ENCODE results near the gene CD99L2. TPM values are rescaled to one million over a fixed set of nuclear protein-coding genes. Genes with fewer than 3 reads are reported as not detected.

Gene CD99L2
- total and polyA plus RNA-seq, 2 of the 8 experiments (the other 6 are each of a cell fraction or from before 2014, with no cell fraction given), result 8.0 to 8.5 TPM

DNA sequence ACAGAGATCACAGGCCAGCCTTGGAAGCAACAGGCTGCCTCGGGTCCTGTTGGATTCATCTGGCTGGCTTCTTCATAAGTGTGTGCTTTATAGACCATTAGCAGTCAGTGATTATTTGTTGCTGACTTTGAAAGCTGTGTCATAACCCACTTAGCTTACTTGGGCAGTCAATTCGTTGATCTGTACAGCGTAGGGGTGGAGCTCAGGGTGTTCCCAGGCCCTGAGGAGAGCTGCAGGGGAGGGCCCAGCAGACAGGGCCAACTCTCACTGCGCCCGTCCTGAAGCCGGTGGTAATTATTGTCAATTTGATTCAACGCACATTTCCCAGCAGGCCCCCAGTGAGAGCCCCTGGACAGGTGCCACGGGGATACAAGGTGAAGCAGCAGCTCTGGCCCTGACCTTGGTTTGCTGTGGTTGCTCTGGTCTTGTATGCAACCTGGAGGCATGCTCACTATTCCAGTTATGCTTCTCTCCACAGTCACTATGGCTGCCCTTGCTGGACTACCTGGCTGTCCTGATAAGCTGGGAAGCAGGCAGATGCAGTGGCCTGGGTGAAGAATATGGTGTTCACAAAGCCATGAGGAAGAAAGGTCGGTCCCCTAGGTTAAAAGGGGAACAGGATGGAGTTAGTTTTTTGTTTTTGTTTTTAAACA lies 44.6 kb upstream of the CD99L2 start:
- WGBS, 2 experiments (ENCODE audit: extremely low coverage in 1 of 2, insufficient coverage in 1 of 2, insufficient read length in 1 of 2, insufficient replicate concordance in 2 of 2, low coverage in 1 of 2, low lambda C conversion rate in 2 of 2, missing lambda C conversion rate in 1 of 2), result 93% methylated on average over 4 of the region's 9 CpGs; no CpG with 5 or more reads in 1 of the 2 experiments
- FAIRE-seq, result no peak
- TF ChIP-seq E2F6 (IDR thresholded peaks at IDR 0.05), result no peak
- no peak for TF ChIP-seq SP4 (IDR thresholded peaks at IDR 0.05; ENCODE audit: low read length)
- no peak for TF ChIP-seq KDM5A (IDR thresholded peaks at IDR 0.05; ENCODE audit: low read length)

More for the DNA sequence above, 44.6 kb upstream of the CD99L2 start:
- H4K5ac ChIP-seq (ENCODE audit: insufficient read length, low read depth, low read length), result no peak overlapping the region
- no peak overlapping the region for H4K8ac ChIP-seq (ENCODE audit: extremely low read depth, insufficient read depth, low read length)
- no peak overlapping the region for H2AK5ac ChIP-seq (ENCODE audit: low read depth, low read length)
- no peaks in the 10 kb centered on the region for H3K23me2 ChIP-seq (ENCODE audit: low read depth, low read length)
- POLR2A ChIA-PET (ENCODE audit: partially characterized antibody), result interaction anchor here (2.2 kb wide), 1 partner anchor 9 kb away, joined by 7 read pairs; no protein-coding TSS in a partner anchor
- H3K4me2 ChIP-seq (ENCODE audit: insufficient read depth in 1 of 2, low read depth in 2 of 2, low read length in 2 of 2), result no peak overlapping the region
- no peak overlapping the region for H3K4ac ChIP-seq (replicated peaks; ENCODE audit: insufficient read length, low read depth, low read length)
- DNase-seq (ENCODE audit: low read depth in 1 of 2, low spot score in 2 of 2), result no peak
- H2BK20ac ChIP-seq (ENCODE audit: low read length), result no peak overlapping the region
- H3K4me3 ChIP-seq (ENCODE audit: extremely low read depth in 1 of 4, insufficient read depth in 2 of 4, low read depth in 3 of 4, low read length in 4 of 4), result no peak overlapping the region
- no peak overlapping the region for H3K56ac ChIP-seq (replicated peaks; ENCODE audit: insufficient read length, low read depth, low read length)
- no peaks in the 10 kb centered on the region for H3K9me3 ChIP-seq (ENCODE audit: insufficient read depth in 2 of 2, low read depth in 1 of 2, low read length in 1 of 2)
- CTCF ChIA-PET (ENCODE audit: partially characterized antibody), result interaction anchor here (0.7 to 1.6 kb wide), 3 partner anchors 11 to 55 kb away, joined by 3 read pairs; no protein-coding TSS in a partner anchor
- no peak overlapping the region for H3K23ac ChIP-seq (ENCODE audit: insufficient read length)
- no peak overlapping the region for H2BK12ac ChIP-seq (ENCODE audit: low read depth, low read length)
- no peak overlapping the region for H2BK120ac ChIP-seq (replicated peaks; ENCODE audit: low read depth, low read length)
- no peak overlapping the region for H3K9ac ChIP-seq (replicated peaks in 1 of 4; ENCODE audit: extremely low read depth in 1 of 4, low read depth in 3 of 4, low read length in 3 of 4)
- no peaks in the 10 kb centered on the region for H3K79me2 ChIP-seq (ENCODE audit: control insufficient read depth in 1 of 2, insufficient read depth in 2 of 2, low read length in 2 of 2)
- no peak overlapping the region for H2BK5ac ChIP-seq (ENCODE audit: low read depth, low read length)
- no peak overlapping the region for H2AFZ ChIP-seq (ENCODE audit: low read length)
- H3K79me1 ChIP-seq (ENCODE audit: low read depth, low read length), result no peaks in the 10 kb centered on the region
- no peak overlapping the region for H3K14ac ChIP-seq (ENCODE audit: insufficient read length)
- H3K4me1 ChIP-seq (replicated peaks in 1 of 4; ENCODE audit: control insufficient read depth in 3 of 4, insufficient read depth in 4 of 4, low read length in 3 of 4), result peaks cover 0 to 5% (median 0%) of the 10 kb centered on the region in 4 experiments; a peak in 2 of 7 replicates
- H3K27me3 ChIP-seq (replicated peaks in 1 of 4; ENCODE audit: control insufficient read depth in 3 of 4, extremely low read depth in 1 of 4, insufficient read depth in 3 of 4, low read length in 3 of 4), result no peaks in the 10 kb centered on the region
- no peaks in the 10 kb centered on the region for H4K20me1 ChIP-seq (replicated peaks in 1 of 2; ENCODE audit: control insufficient read depth in 1 of 2, insufficient read depth in 2 of 2, low read length in 2 of 2)
- no peak overlapping the region for H3K27ac ChIP-seq (ENCODE audit: low read depth, low read length)
- H3K18ac ChIP-seq (ENCODE audit: extremely low read depth, low read length), result no peak overlapping the region
- H4K91ac ChIP-seq (replicated peaks; ENCODE audit: insufficient read length, low read length), result no peak overlapping the region
- no peak overlapping the region for H2BK15ac ChIP-seq (ENCODE audit: low read length)
- no peaks in the 10 kb centered on the region for H3K36me3 ChIP-seq (ENCODE audit: control insufficient read depth in 2 of 4, insufficient read depth in 4 of 4, low read length in 3 of 4)
